Thyroid gland (tissue), 4 donors: ENCODE results near the gene COX8C. TPM values are rescaled to one million over a fixed set of nuclear protein-coding genes. Genes with fewer than 3 reads are reported as not detected.
"Not testable (repeated sequence)": the region's sequence is repeated elsewhere in the genome, so short reads cannot be mapped to it uniquely, and the experiment has no call there.

ENCODE experiments used
- DNase-seq, 2 donors: peaks; one replicate each; pipeline ENCODE4 v3.0.0-alpha.2; 2019
- H3K27ac ChIP-seq, 3 donors: fragments of 200-600 bp; sonication (generic); 1 replicate in 2 of 3; 2 replicates in 1 of 3; pipeline ENCODE4 v1.5.1; 2016 to 2019; ENCODE audit warnings: mild to moderate bottlenecking in 1 of 3, moderate library complexity in 1 of 3
- H3K27me3 ChIP-seq: fragments of 200-600 bp; sonication (generic); one replicate; pipeline ENCODE4 v1.5.1; 2019
- H3K36me3 ChIP-seq, 2 donors: fragments of 200-600 bp; sonication (generic); one replicate each; pipeline ENCODE4 v1.5.1; 2016 to 2019
- H3K4me1 ChIP-seq, 2 donors: fragments of 200-600 bp; sonication (generic); one replicate each; pipeline ENCODE4 v1.5.1; 2017 to 2019
- H3K4me3 ChIP-seq, 3 donors: fragments of 200-600 bp; sonication (generic); replicated peaks in 1 of 3; 1 replicate in 2 of 3; 2 replicates in 1 of 3; pipeline ENCODE4 v1.5.1; 2016; ENCODE audit warnings: mild to moderate bottlenecking in 1 of 3
- H3K9me3 ChIP-seq: fragments of 200-600 bp; sonication (generic); one replicate; pipeline ENCODE4 v1.5.1; 2017
- CTCF ChIP-seq, 6 experiments: fragments of 200-600 bp in 3 of 6; fragments of 450-650 bp in 3 of 6; sonication (generic) in 3 of 6; IDR thresholded peaks; one replicate each; pipeline ENCODE4 v1.5.1; 2016 to 2019; ENCODE audit warnings: antibody characterized with exemption in 6 of 6, mild to moderate bottlenecking in 2 of 6, inconsistent platforms in 1 of 6, moderate library complexity in 1 of 6
- POLR2A ChIP-seq, 2 donors: fragments of 450-650 bp; IDR thresholded peaks; one replicate each; pipeline ENCODE4 v1.6.1; 2017; ENCODE audit warnings: antibody characterized with exemption in 2 of 2, mild to moderate bottlenecking in 2 of 2, moderate library complexity in 1 of 2
- WGBS, 2 donors: methylation state at CpG; one replicate each; pipeline ENCODE4 v1.1.5; 2017; 5-methylcytosine and 5-hydroxymethylcytosine counted together
- intact Hi-C: fragments of 100-400 bp; cut with DNase I; formaldehyde crosslinking; loops from one replicate; pipeline ENCODE4 v1.15.1; 2023
- small RNA-seq: library from RNA; depleted of rRNA; stranded (forward); fragments of <200 nt; gene quantifications from one replicate; pipeline ENCODE3, GENCODE V24; 2016
- total RNA-seq, 4 donors: library from RNA; depleted of rRNA; stranded (reverse); fragments of >200 nt; gene quantifications; one replicate each; pipeline ENCODE4 v1.2.3, GENCODE V29; 2016

COX8C gene
- total RNA-seq, 4 donors from 2014 or later, result not detected

- DNase-seq, result no peak
- Histone ChIP-seq H3K36me3 (no peaks in the 10 kb centered on the region), H3K9me3 (no peaks in the 10 kb centered on the region), H3K27me3 (no peaks in the 10 kb centered on the region), H3K4me1 (no peaks in the 10 kb centered on the region), H3K4me3 (no peak overlapping the region), H3K27ac (no peak overlapping the region)
- 63 to 84% methylated on average over 1 of the region's 1 CpG for WGBS, 2 donors
- TF ChIP-seq CTCF (IDR thresholded peaks at IDR 0.05) (no peak), POLR2A (IDR thresholded peaks at IDR 0.05) (no peak)
- intact Hi-C loops, result no loop called here
These were observed 32.8 kb downstream of the COX8C start for GRCh38 chr14:93379831-93380230.

DNA sequence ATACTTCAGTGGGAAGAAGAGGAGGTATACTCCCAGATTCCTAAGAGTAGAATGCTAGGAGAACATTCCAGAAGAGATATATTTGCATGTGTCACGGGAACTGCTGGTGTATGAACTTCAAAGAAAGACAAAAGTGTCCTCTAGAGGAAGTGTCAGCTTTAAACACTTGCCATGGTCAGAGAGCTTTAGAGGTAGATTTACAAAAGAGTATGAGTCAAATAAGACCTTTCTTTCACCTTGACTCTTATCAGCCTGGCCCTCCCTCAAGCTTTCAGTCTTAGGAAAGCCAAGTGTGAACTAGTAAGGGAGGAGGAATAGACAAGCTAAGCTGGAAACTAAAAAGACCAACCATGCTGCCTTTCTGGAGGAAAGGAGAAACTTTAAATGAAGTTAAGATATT lies 34.7 kb downstream of the COX8C start:
- intact Hi-C loops, result no loop called here
- TF ChIP-seq CTCF (IDR thresholded peaks at IDR 0.05), result no peak
- TF ChIP-seq POLR2A (IDR thresholded peaks at IDR 0.05), result no peak
- 53 to 56% methylated on average over 1 of the region's 1 CpG for WGBS, 2 donors

DNA sequence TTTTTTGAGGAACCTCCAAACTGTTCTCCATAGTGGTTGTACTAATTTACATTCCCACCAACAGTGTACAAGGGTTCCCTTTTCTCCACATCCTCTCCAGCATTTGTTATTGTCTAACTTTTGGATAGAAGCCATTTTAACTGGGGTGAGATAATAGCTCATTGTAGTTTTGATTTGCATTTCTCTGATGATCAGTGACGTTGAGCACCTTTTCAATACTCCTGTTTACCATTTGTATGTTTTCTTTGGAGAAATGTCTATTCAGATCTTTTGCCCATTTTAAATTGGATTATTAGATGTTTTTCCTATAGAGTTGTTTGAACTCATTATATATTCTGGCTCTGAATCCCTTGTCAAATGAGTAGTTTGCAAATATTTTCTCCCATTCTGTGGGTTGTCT lies 37.3 kb downstream of the COX8C start:
- H3K9me3 ChIP-seq, H3K36me3 ChIP-seq, intact Hi-C loops, H3K4me3 ChIP-seq, H3K27ac ChIP-seq, H3K4me1 ChIP-seq, DNase-seq, H3K27me3 ChIP-seq: not testable (repeated sequence)
- WGBS, 2 donors, result 72 to 79% methylated on average over 1 of the region's 1 CpG

More for the DNA sequence above, 34.7 kb downstream of the COX8C start:
- Histone ChIP-seq H3K36me3 (no peaks in the 10 kb centered on the region), H3K9me3 (no peaks in the 10 kb centered on the region), H3K27me3 (no peaks in the 10 kb centered on the region), H3K27ac (no peak overlapping the region), H3K4me3 (no peak overlapping the region), H3K4me1 (no peaks in the 10 kb centered on the region)
- no peak for DNase-seq

DNA sequence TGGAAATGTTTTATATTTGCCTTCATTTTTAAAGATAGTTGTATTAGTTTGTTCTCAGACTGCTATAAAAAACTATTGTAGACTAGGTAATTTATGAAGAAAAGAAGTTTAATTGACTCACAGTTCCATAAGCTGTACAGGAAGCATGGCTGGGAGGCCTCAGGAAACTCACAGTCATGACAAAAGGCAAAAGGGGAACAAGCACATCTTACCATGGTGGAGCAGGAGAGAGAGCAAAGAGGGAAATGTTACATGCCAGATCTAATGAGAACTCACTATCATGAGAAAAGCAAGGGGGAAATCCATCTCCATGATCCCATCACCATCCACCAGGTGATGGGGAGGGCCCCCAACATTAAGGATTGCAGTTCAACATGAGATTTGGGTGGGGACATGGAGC lies 48.2 kb downstream of the COX8C start:
- DNase-seq, result no peak
- Histone ChIP-seq H3K9me3 (no peaks in the 10 kb centered on the region), H3K4me1 (no peaks in the 10 kb centered on the region), H3K27me3 (no peaks in the 10 kb centered on the region), H3K27ac (no peak overlapping the region), H3K36me3 (no peaks in the 10 kb centered on the region), H3K4me3 (no peak overlapping the region)
- intact Hi-C loops, result no loop called here
- TF ChIP-seq POLR2A (IDR thresholded peaks at IDR 0.05) (no peak), CTCF (IDR thresholded peaks at IDR 0.05) (no peak)

- H3K4me1 ChIP-seq, result no peaks in the 10 kb centered on the region
- DNase-seq, result no peak
- TF ChIP-seq CTCF (IDR thresholded peaks at IDR 0.05), result no peak
- no peak for TF ChIP-seq POLR2A (IDR thresholded peaks at IDR 0.05)
- intact Hi-C loops, result no loop called here
- H3K4me3 ChIP-seq, result no peak overlapping the region
- H3K27me3 ChIP-seq, result no peaks in the 10 kb centered on the region
- 73 to 84% methylated on average over 1 of the region's 1 CpG for WGBS, 2 donors
- no peaks in the 10 kb centered on the region for H3K9me3 ChIP-seq
- no peak overlapping the region for H3K27ac ChIP-seq
- no peaks in the 10 kb centered on the region for H3K36me3 ChIP-seq
These were observed 49.5 kb downstream of the COX8C start for GRCh38 chr14:93396456-93396855.

Small RNAs within 50 kb of the gene (small RNA-seq; reads per million reads assigned to genes)
- not detected for gene RF00019

Other genes starting within 250 kb of the COX8C start
- 10 to 100 TPM; 43.9 to 56.1 (median 44.5) TPM for gene ITPK1, start 231.3 kb upstream of the COX8C start, total RNA-seq
- gene MOAP1, start 162.3 kb upstream of the COX8C start, total RNA-seq, result 10 to 100 TPM; 34.1 to 48.2 (median 41.5) TPM
- 10 to 100 TPM in 2 of 4 donors, 1 to 10 TPM in 2; 6.3 to 17.7 (median 12.6) TPM for gene LYSET, start 161.9 kb upstream of the COX8C start, total RNA-seq
- gene GON7, start 140.1 kb upstream of the COX8C start, total RNA-seq, result 10 to 100 TPM in 3 of 4 donors, 1 to 10 TPM in 1; 9.4 to 19.9 (median 17.1) TPM
- 10 to 100 TPM; 29.0 to 52.0 (median 36.9) TPM for gene UBR7, start 139.9 kb upstream of the COX8C start, total RNA-seq
- 10 to 100 TPM; 40.6 to 49.7 (median 43.9) TPM for gene BTBD7, start 14.1 kb upstream of the COX8C start, total RNA-seq
- gene UNC79, start 83.8 kb downstream of the COX8C start, total RNA-seq, result under 1 TPM; 0.08 to 0.29 (median 0.12) TPM